Progenitor cell of endocrine pancreas (in vitro differentiated cells): ENCODE results near the gene PCDH1. TPM values are rescaled to one million over a fixed set of nuclear protein-coding genes. Genes with fewer than 3 reads are reported as not detected.

Experiments used
- DNase-seq: peaks from one replicate; pipeline ENCODE4 v3.0.0; 2021; ENCODE audit warnings: low spot score; ENCODE audit not compliant: unreplicated experiment
- H3K27ac Mint-ChIP-seq: 2 replicates; pipeline ENCODE4 v1.8.0; 2021; ENCODE audit warnings: mild to moderate bottlenecking, moderate library complexity, mixed read lengths
- H3K27me3 Mint-ChIP-seq: 2 replicates; pipeline ENCODE4 v1.8.0; 2021; ENCODE audit warnings: mixed read lengths
- H3K36me3 Mint-ChIP-seq: 2 replicates; pipeline ENCODE4 v1.8.0; 2022; ENCODE audit warnings: mixed read lengths; ENCODE audit not compliant: insufficient read depth
- H3K4me1 Mint-ChIP-seq: 2 replicates; pipeline ENCODE4 v1.8.0; 2021; ENCODE audit warnings: low read depth, mixed read lengths
- H3K4me3 Mint-ChIP-seq: 2 replicates; pipeline ENCODE4 v1.8.0; 2021; ENCODE audit warnings: low read depth, mild to moderate bottlenecking, moderate library complexity, mixed read lengths
- H3K9me3 Mint-ChIP-seq: 2 replicates; pipeline ENCODE4 v1.8.0; 2021; ENCODE audit warnings: low read depth, mixed read lengths
- CTCF ChIP-seq: fragments of 200-600 bp; sonication (generic); IDR thresholded peaks from one replicate; pipeline ENCODE4 v1.5.0; 2021; ENCODE audit warnings: antibody characterized with exemption, mild to moderate bottlenecking; ENCODE audit not compliant: unreplicated experiment
- total RNA-seq: library from RNA; stranded (reverse); gene quantifications from 2 replicates; pipeline ENCODE4 v1.2.1, GENCODE V29; 2021

The PCDH1 gene
- total RNA-seq, 1 donor from 2014 or later, result 6.3 TPM

DNA sequence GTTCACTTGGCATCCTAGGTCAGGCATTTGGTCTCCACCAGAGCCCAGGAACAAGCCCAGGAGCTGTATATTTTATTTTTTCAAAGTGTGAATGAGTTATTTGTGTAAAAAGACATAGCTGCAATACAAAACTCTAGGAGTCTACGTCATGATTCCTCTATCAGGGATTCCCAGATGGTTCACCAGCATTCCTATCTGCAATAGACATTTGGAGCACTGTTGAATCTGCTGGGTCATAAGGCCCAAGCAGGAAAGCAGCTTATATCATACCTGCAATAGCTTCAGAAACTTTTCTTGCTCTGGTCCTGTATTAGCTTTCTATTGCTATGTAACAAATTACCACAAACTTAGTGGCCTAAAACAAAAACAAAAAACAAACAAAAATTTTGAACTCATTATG lies 28.8 kb upstream of the PCDH1 start:
- TF ChIP-seq CTCF, result no peak
- H3K4me1 Mint-ChIP-seq, result no peaks in the 10 kb centered on the region
- H3K4me3 Mint-ChIP-seq, result no peak overlapping the region
- H3K27ac Mint-ChIP-seq, result no peak overlapping the region
- no peaks in the 10 kb centered on the region for H3K9me3 Mint-ChIP-seq
- H3K36me3 Mint-ChIP-seq, result no peaks in the 10 kb centered on the region
- H3K27me3 Mint-ChIP-seq, result peaks cover 6% of the 10 kb centered on the region
- DNase-seq, result no peak

DNA sequence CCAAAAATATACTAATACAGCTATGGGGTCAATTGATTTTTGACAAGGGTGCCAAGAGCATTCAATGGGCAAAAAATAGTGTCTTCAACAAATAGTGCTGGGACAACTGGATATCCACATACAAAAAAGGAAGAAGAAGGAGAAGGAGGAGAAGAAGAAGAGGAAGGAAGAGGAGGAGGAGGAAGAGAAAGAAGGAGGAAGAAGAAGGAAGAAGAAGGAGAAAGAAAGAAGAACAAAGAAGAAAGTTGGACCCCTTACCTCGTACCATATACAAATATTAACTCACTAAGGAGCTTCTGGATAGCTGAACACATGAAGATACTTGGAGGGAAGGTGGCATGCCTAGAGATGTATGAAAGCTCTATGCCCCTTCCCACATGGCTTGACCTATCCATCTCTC lies 28.3 kb upstream of the PCDH1 start:
- H3K9me3 Mint-ChIP-seq, result no peaks in the 10 kb centered on the region
- H3K27ac Mint-ChIP-seq, result no peak overlapping the region
- H3K36me3 Mint-ChIP-seq, result no peaks in the 10 kb centered on the region
- no peaks in the 10 kb centered on the region for H3K4me1 Mint-ChIP-seq
- no peak for DNase-seq
- H3K27me3 Mint-ChIP-seq, result peaks cover 6% of the 10 kb centered on the region
- TF ChIP-seq CTCF, result no peak
- no peak overlapping the region for H3K4me3 Mint-ChIP-seq

- Mint-ChIP-seq H3K36me3 (no peaks in the 10 kb centered on the region), H3K27ac (no peak overlapping the region), H3K9me3 (no peaks in the 10 kb centered on the region), H3K4me3 (no peak overlapping the region), H3K27me3 (peaks cover 6% of the 10 kb centered on the region), H3K4me1 (no peaks in the 10 kb centered on the region)
- DNase-seq, result no peak
- TF ChIP-seq CTCF, result no peak
Observed at GRCh38 chr5:141904551-141904950, 26.3 kb upstream of the PCDH1 start.

DNA sequence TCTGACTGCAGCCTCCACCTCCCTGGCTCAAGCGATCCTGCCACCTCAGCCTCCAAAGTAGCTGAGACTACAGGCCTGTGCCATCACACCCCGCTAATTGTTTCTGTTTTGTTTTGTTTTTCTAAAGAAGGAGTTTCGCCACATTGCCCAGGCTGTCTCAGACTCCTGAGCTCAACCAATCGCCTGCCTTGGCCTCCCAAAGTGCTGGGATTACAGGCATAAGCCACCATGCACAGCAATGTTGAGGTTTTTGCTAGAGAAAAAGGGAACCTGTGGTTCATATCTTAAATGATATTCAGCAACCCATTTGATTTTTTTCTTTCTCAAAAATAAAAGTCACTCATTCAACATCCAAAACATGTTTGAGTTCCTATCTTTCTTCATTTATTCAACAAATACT lies 25.1 kb upstream of the PCDH1 start:
- H3K4me1 Mint-ChIP-seq, result no peaks in the 10 kb centered on the region
- no peak overlapping the region for H3K4me3 Mint-ChIP-seq
- H3K27me3 Mint-ChIP-seq, result peaks cover 6% of the 10 kb centered on the region
- no peak for DNase-seq
- H3K9me3 Mint-ChIP-seq, result no peaks in the 10 kb centered on the region
- TF ChIP-seq CTCF, result no peak
- peak overlapping the region; percentile 67 for H3K27ac Mint-ChIP-seq
- H3K36me3 Mint-ChIP-seq, result no peaks in the 10 kb centered on the region

DNA sequence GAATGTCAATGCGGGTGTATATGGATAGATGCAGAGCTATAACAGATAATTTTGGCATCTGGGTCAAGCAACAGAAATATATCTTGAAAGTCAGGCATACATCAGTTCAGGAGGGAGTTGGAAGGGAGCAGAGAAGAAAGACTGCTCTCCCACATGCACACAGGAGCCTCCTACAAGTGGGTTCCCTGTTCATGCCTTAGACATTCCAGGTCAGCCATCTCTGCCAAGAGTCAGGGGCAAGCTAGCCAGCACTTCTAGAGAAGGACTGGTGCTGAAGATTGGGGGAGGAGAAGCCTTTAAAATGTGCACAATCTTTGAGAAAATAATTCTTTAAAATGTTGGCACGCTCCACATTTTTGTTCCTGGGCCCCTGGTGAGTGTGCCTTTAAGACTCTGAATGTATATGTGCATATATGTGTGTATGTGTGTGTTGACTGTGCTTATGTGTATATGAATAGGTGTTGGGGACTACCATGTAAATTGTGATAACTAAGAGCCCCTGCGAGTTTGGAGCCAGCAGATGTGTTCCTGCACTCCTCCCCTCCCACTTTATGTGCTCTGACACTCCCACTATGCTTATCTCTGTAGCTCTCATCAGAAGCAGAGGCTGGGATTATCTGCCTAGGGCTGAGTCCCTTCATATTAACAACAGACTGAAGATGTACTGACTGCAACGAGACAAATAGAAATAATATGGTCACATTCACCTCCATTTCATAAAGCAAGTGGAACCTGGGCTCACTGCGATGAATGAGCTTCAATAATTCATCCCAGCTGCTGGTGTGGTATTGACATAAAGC lies 24.0 kb upstream of the PCDH1 start:
- no peak for TF ChIP-seq CTCF
- no peak for DNase-seq
- Mint-ChIP-seq H3K4me1 (no peaks in the 10 kb centered on the region), H3K36me3 (no peaks in the 10 kb centered on the region), H3K27me3 (peaks cover 6% of the 10 kb centered on the region), H3K4me3 (no peak overlapping the region), H3K9me3 (no peaks in the 10 kb centered on the region), H3K27ac (no peak overlapping the region)
